T-helper 1 cell (primary cell): Measurements from ENCODE around the gene PTPRD.

Experiments used
- DNase-seq, 5 donors: peaks; one replicate each; pipeline ENCODE4 v3.0.0-alpha.2; 2012 to 2020

The PTPRD gene

GRCh38 chr9:9565700-9566099 lies 1047.1 kb downstream of the PTPRD start:
- DNase-seq: no peak

GRCh38 chr9:9563817-9564216 lies 1049.0 kb downstream of the PTPRD start:
- DNase-seq: no peak

GRCh38 chr9:9560382-9561035 lies 1052.3 kb downstream of the PTPRD start:
- DNase-seq: no peak

GRCh38 chr9:9558907-9559306 lies 1053.9 kb downstream of the PTPRD start:
- DNase-seq: no peak

GRCh38 chr9:9557804-9558334 lies 1054.9 kb downstream of the PTPRD start:
- DNase-seq: no peak

- no peak for DNase-seq
These were observed 1055.7 kb downstream of the PTPRD start for GRCh38 chr9:9556865-9557803.

- no peak for DNase-seq
These were observed 1060.1 kb downstream of the PTPRD start for GRCh38 chr9:9552665-9553064.

GRCh38 chr9:9538766-9539165 lies 1074.0 kb downstream of the PTPRD start:
- no peak for DNase-seq

GRCh38 chr9:9538356-9538755 lies 1074.4 kb downstream of the PTPRD start:
- no peak for DNase-seq

GRCh38 chr9:9536523-9536922 lies 1076.3 kb downstream of the PTPRD start:
- no peak for DNase-seq

- no peak for DNase-seq
These were observed 1089.2 kb downstream of the PTPRD start for GRCh38 chr9:9523476-9524139.

GRCh38 chr9:9522406-9522805 lies 1090.4 kb downstream of the PTPRD start:
- DNase-seq: no peak

- no peak for DNase-seq
These were observed 1091.6 kb downstream of the PTPRD start for GRCh38 chr9:9521033-9521779.

- no peak for DNase-seq
These were observed 1107.9 kb downstream of the PTPRD start for GRCh38 chr9:9504869-9505268.

GRCh38 chr9:9499546-9499945 lies 1113.3 kb downstream of the PTPRD start:
- DNase-seq: no peak

GRCh38 chr9:9498846-9499245 lies 1114.0 kb downstream of the PTPRD start:
- DNase-seq: no peak

- no peak for DNase-seq
These were observed 1114.7 kb downstream of the PTPRD start for GRCh38 chr9:9498128-9498527.

- DNase-seq: no peak
These were observed 1118.5 kb downstream of the PTPRD start for GRCh38 chr9:9494336-9494735.

GRCh38 chr9:9492506-9492905 lies 1120.3 kb downstream of the PTPRD start:
- DNase-seq: no peak

GRCh38 chr9:9489183-9489582 lies 1123.6 kb downstream of the PTPRD start:
- DNase-seq: no peak

GRCh38 chr9:9483175-9483574 lies 1129.6 kb downstream of the PTPRD start:
- no peak for DNase-seq

GRCh38 chr9:9478741-9479140 lies 1134.1 kb downstream of the PTPRD start:
- no peak for DNase-seq

- no peak for DNase-seq
These were observed 1143.5 kb downstream of the PTPRD start for GRCh38 chr9:9469271-9469670.
